Panc1 (cell line): ENCODE measurements around the gene HOXA10. TPM values are rescaled to one million over a fixed set of nuclear protein-coding genes. Genes with fewer than 3 reads are reported as not detected.

ENCODE experiments used
- ATAC-seq: fragments of 200-7000 bp; cut with Tn5 transposase; 2 replicates; pipeline ENCODE4 v1.9.1; 2020; ENCODE audit warnings: mild to moderate bottlenecking, moderate library complexity
- BruUV-seq: library from RNA; stranded (reverse); fragments of 400-500 nt; replicated peaks from 2 replicates; lab custom pipeline; 2021; lab: Mats Ljungman, UMichigan
- CTCF ChIA-PET: fragments of 300-600 bp; sonication (Branson Sonifier 250); formaldehyde crosslinking; loops from one replicate; lab custom pipeline; 2022; ENCODE audit warnings: antibody characterized with exemption; lab: Charles Lee
- POLR2A ChIA-PET: fragments of 300-600 bp; sonication (Branson Sonifier 250); formaldehyde crosslinking; loops from one replicate; lab custom pipeline; 2022; ENCODE audit warnings: antibody characterized with exemption; lab: Charles Lee
- DNase-seq: peaks from one replicate; pipeline ENCODE4 v3.0.0-alpha.2; 2010; ENCODE audit warnings: low read depth, low spot score
- H3K27ac ChIP-seq: 2 replicates; pipeline ENCODE4 v1.5.1; 2011; ENCODE audit warnings: mild to moderate bottlenecking, low read length, inconsistent platforms
- H3K27me3 ChIP-seq: fragments of 200-500 bp; sonication (Bioruptor generic); 2 replicates; pipeline ENCODE4 v1.6.0; 2014; ENCODE audit warnings: low read length, inconsistent platforms; ENCODE audit not compliant: control insufficient read depth, insufficient read depth
- H3K36me3 ChIP-seq: fragments of 200-500 bp; sonication (Bioruptor generic); 2 replicates; pipeline ENCODE4 v1.5.1; 2014; ENCODE audit warnings: inconsistent platforms, mild to moderate bottlenecking, low read length, moderate library complexity; ENCODE audit not compliant: control insufficient read depth, insufficient read depth
- H3K4me1 ChIP-seq: 2 replicates; pipeline ENCODE4 v1.5.1; 2011; ENCODE audit warnings: inconsistent platforms, mild to moderate bottlenecking, low read length, moderate library complexity; ENCODE audit not compliant: control insufficient read depth, insufficient read depth
- H3K4me3 ChIP-seq, 2 experiments: 2 replicates each; pipeline ENCODE4 v1.5.1; 2011 to 2012; ENCODE audit warnings: low read depth in 2 of 2, low read length in 2 of 2, mild to moderate bottlenecking in 2 of 2, inconsistent platforms in 1 of 2, moderate library complexity in 1 of 2
- H3K9me3 ChIP-seq: fragments of 200-500 bp; sonication (Bioruptor generic); 2 replicates; pipeline ENCODE4 v1.5.1; 2014; ENCODE audit warnings: low read depth, mild to moderate bottlenecking, inconsistent platforms, low read length, moderate library complexity; ENCODE audit not compliant: control insufficient read depth, insufficient read depth
- POLR2AphosphoS5 ChIP-seq: IDR thresholded peaks from 2 replicates; pipeline ENCODE4 v1.6.1; 2012; ENCODE audit warnings: mild to moderate bottlenecking, low read depth, low read length, moderate library complexity
- REST ChIP-seq, 2 experiments: IDR thresholded peaks; 2 replicates each; pipeline ENCODE4 v1.6.1; 2011 to 2012; ENCODE audit warnings: low read depth in 2 of 2, control low read depth in 1 of 2, low read length in 1 of 2, mild to moderate bottlenecking in 1 of 2, moderate library complexity in 1 of 2; ENCODE audit not compliant: insufficient read depth in 1 of 2
- SIN3A ChIP-seq: IDR thresholded peaks from 2 replicates; pipeline ENCODE4 v1.6.1; 2012; ENCODE audit warnings: low read depth, mild to moderate bottlenecking, low read length, moderate library complexity, borderline replicate concordance; ENCODE audit not compliant: insufficient read depth
- TCF7L2 ChIP-seq: IDR thresholded peaks from 2 replicates; pipeline ENCODE4 v1.6.1; 2011; ENCODE audit warnings: mild to moderate bottlenecking, low read depth, low read length, inconsistent platforms
- in situ Hi-C: cut with HindIII; loops from 2 replicates; pipeline ENCODE4 v1.10.0; 2016; ENCODE audit warnings: low sequenced_read_pairs, low pct_unique_long_range_greater_than_20kb
- intact Hi-C: fragments of 100-400 bp; cut with micrococcal nuclease; formaldehyde crosslinking; loops from one replicate; pipeline ENCODE4 v1.10.0; 2022; ENCODE audit not compliant: unreplicated experiment
- total RNA-seq: library from RNA; stranded (reverse); gene quantifications from one replicate; pipeline ENCODE4 v1.2.1, GENCODE V29; 2021; ENCODE audit not compliant: unreplicated experiment
- TF ChIP-seq, protein P1 (sequence below): fragments of 450-650 bp; IDR thresholded peaks from 2 replicates; pipeline ENCODE4 v1.5.1; 2017; ENCODE audit warnings: mild to moderate bottlenecking

Gene HOXA10
- total RNA-seq, 1 experiment from 2014 or later = 0.41 TPM

DNA sequence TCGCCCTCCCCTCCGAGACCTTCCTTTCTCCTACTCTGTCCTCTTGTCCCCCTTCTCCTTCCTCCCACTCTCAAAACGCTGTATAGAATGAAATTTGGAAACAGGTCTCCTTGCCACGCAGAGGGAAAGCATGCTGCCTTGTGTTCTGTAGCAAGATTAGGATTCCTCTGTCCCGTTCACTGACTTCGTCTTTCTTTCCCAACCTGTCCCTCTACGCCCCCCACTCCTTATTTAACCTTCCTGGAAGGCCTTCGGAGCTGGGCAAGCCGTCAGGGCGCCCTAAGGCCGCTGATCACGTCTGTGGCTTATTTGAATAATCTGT is 10.1 kb downstream of the HOXA10 start:
- H3K27ac ChIP-seq = no peak overlapping the region
- in situ Hi-C loops = no loop called here
- no peaks in the 10 kb centered on the region; the same call in 1 of the 2 replicates for H3K36me3 ChIP-seq
- TF ChIP-seq TCF7L2 (no peak), REST (IDR thresholded peaks at IDR 0.05; ENCODE audit: insufficient read depth in 1 of 2, low read depth in 2 of 2, low read length in 1 of 2) (no peak), SIN3A (no peak), POLR2AphosphoS5 (no peak)
- TF ChIP-seq, protein P1, sequence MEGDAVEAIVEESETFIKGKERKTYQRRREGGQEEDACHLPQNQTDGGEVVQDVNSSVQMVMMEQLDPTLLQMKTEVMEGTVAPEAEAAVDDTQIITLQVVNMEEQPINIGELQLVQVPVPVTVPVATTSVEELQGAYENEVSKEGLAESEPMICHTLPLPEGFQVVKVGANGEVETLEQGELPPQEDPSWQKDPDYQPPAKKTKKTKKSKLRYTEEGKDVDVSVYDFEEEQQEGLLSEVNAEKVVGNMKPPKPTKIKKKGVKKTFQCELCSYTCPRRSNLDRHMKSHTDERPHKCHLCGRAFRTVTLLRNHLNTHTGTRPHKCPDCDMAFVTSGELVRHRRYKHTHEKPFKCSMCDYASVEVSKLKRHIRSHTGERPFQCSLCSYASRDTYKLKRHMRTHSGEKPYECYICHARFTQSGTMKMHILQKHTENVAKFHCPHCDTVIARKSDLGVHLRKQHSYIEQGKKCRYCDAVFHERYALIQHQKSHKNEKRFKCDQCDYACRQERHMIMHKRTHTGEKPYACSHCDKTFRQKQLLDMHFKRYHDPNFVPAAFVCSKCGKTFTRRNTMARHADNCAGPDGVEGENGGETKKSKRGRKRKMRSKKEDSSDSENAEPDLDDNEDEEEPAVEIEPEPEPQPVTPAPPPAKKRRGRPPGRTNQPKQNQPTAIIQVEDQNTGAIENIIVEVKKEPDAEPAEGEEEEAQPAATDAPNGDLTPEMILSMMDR = no peak
- no peaks in the 10 kb centered on the region for H3K9me3 ChIP-seq
- H3K4me3 ChIP-seq = peak overlapping the region; percentile 37 to 41
- ATAC-seq (no peak), DNase-seq (no peak)
- BruUV-seq = no TSS peak
- no peaks in the 10 kb centered on the region for H3K4me1 ChIP-seq
- H3K27me3 ChIP-seq = no peaks in the 10 kb centered on the region
- ChIA-PET CTCF (no interaction called here), POLR2A (no interaction called here)
- intact Hi-C loops = loop anchor here (5.0 kb wide), 1 partner anchor 787 kb away; no protein-coding TSS in a partner anchor

- no peaks in the 10 kb centered on the region for H3K27me3 ChIP-seq
- no peak for DNase-seq
- ATAC-seq = no peak
- BruUV-seq = no TSS peak
- H3K4me3 ChIP-seq = no peak overlapping the region
- CTCF ChIA-PET = interaction anchor here (0.7 kb wide), 1 partner anchor 795 kb away, joined by 6 read pairs; no protein-coding TSS in a partner anchor
- H3K9me3 ChIP-seq = no peaks in the 10 kb centered on the region
- POLR2A ChIA-PET = no interaction called here
- TF ChIP-seq, protein P1 = no peak
- TF ChIP-seq POLR2AphosphoS5 (no peak), REST (IDR thresholded peaks at IDR 0.05; ENCODE audit: insufficient read depth in 1 of 2, low read depth in 2 of 2, low read length in 1 of 2) (no peak), SIN3A (no peak), TCF7L2 (no peak)
- no peaks in the 10 kb centered on the region; the same call in 1 of the 2 replicates for H3K36me3 ChIP-seq
- intact Hi-C loops (loop anchor here (5.0 kb wide), 1 partner anchor 786 kb away; no protein-coding TSS in a partner anchor), in situ Hi-C loops (no loop called here)
- H3K4me1 ChIP-seq = no peaks in the 10 kb centered on the region
- no peak overlapping the region for H3K27ac ChIP-seq
Observed at GRCh38 chr7:27163288-27164044, 10.7 kb downstream of the HOXA10 start.
